HuH-7.5 (cell line): ENCODE data around the gene TBC1D2.

Source experiments
- DNase-seq: peaks from one replicate; pipeline ENCODE4 v3.0.0; 2011; ENCODE audit warnings: low spot score

TBC1D2 gene

DNA sequence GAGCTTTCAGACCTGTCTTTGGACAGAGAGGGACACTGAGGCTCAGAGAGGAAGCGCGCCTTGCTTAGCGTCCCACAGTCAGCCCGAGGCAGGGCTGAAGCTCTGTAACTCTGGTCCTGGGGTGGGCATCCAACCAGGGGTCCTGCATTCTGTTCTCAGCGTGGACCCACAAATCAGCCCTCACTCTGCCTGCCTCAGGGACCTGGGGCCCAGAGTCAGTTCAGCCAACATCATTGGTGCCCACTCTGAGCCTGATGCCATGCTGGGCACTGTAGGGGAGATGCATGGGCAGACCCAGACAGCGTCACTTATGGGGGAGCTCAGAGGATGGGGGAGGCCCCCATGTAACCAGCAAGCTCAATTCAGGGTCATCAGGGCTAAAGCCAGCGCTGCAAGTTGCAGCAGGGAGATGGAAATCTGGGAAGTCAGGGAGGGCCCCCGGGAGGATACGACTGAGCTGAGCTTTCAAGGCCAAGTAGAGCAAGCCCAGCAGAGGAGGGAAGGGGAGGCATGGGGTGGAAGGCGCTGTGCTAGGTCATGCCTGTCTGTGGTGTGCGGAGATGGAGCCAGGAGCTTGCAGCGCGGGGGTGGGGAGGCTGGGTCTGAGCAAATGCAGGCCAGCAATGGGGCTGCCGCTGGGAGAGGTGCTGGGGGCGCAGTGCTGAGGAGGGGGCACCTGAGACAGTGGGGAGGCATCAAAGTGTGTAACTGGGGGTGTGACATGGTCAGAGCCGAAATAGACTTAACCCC is 84.1 kb downstream of the TBC1D2 start:
- no peak for DNase-seq

DNA sequence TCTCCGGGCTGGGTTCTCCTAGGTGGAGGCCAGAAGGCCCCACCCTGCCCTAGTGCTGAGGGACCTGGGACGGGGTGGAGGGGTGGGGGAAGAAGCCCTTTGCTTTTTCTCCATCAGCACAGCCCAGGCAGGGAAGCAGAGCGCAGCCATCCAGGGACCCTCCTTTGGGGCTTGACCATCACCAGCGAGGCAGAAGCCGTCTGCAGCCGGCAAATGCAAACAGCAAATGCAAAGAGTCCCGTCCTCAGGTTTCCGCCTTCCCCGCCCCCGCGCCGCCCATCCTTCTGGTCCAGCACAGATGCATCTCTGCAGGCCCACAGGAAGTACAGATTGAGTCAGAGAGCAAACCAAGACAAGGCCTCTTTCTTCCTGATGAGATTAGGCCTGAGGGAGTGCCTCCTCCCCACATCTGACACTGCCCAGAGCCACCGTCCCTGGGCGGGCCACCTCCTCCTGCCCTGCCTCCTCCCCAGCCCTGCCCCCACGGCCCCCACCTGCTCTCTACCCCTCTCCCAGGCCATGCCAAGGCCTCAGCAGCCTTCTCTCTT is 86.4 kb downstream of the TBC1D2 start:
- DNase-seq: no peak

DNA sequence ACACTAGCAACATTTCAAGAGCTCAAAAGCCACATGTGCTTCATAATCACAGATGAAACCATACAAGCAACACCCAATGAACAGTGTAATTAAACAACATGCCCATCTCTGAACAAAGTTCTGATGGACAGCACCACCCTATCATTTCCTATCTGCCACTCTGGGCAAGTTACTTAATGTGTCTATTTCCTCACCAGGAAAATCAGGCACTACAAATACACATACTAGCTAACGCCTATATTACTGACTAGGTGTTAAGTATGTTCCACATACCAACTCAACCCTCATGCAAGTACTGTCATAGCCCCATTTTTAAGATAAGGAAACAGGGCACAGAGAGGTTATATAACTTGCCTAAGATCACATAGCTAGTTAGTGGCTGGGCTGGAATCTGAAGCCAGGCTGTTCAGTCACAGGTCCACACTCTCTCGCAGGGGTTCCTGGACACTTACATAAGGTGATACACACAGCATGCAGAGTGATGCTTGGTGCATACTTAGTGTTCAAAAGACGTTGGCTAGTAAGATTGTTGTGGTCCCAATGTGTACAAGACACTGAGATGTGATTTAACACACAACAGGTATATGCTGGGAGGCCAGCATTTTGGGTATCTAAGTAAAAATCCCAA is 87.2 kb downstream of the TBC1D2 start:
- DNase-seq: no peak

DNA sequence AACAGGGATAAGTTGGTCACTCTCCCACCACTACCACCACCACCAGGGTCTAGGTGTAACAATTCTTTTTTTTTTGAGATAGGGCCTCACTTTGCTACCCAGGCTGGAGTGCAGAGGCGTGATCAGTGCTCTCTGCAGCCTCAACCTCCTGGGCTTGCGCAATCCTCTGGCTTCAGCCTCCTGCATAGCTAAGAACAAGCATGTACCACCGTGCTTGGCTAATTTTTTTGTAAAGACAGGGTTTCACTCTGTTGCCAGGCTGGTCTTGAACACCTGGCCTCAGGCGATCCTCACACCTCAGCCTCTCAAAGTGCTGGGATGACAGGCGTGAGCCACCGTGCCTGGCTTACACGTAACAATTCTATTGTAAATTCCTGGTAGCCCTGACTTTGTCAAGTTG is 90.5 kb downstream of the TBC1D2 start:
- DNase-seq: no peak

DNA sequence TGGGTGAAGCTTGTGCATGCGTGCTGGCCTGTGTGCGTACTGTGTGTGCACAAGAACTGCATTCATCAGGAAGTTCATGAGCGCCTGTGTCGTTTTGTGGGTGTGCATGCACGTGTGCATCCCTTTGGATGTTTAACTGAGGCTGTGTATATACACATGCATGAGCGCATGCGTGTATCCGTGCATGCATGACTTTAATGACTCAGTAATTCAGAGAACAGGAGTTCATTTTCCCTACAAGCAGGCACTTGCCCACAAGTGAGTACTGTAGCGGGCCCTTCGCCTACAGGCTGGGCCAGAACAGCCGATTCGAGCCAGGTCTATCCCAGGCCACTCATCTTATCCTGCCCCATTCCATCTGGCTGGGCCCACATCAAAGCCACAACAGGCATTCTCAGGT is 92.8 kb downstream of the TBC1D2 start:
- DNase-seq: no peak

DNA sequence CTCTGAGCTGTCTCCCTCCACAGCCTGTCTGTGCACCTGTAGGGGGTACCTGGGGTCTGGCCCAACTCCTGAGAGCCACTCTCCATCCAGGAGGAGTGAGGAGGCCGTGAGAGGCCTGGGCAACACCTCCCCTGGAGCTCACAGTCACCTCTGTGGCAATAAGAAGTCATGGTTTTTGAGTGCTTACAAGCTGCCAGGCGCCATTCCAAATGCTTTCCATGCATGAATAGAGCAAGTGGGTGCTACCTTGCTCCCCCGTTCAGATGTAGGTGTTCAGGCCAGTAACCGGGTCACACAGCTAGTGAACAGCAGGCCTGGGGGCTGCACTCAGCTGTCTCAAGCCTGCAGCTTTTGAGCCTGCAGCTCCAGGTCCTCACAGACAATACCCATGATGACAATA is 93.6 kb downstream of the TBC1D2 start:
- DNase-seq: no peak

DNA sequence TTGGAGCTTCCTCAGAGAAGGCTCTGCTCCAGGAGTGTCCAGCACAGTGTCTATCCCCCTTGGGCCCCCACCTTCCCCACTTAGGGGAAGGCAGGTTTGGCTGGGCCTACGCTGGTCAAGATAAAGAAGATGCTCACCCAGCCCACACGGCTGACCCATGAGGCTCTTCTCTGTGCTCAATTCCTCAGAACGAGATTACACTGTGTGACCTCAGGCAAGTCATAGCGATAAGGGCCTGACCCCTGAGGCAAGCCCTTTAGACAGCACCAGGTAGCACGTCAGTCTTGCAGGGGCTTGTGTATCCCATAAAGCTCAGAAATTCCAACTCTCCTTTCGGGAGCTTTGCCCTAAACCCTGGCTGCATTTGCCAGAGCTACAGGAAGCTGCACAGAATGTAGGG is 95.7 kb downstream of the TBC1D2 start:
- no peak for DNase-seq

DNA sequence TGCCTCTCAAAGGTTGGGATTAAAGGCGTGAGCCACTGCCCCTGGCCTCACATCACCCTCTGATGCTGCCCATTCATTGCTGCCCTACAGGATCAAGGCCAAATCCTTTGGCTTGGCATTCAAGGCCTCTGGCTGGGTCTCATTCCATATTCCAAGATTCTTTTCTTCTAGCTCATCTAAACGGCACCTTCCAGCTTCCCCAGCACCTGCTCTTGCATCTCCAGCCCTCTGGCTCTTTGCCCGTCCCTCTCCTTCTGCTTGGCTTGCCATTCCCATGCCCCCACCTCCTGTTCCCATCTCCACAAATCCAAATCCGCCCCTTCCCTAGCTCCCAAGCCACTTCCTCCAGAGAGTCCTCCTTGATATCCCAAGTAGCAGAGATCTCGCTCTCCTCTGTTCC is 96.1 kb downstream of the TBC1D2 start:
- DNase-seq: no peak

DNA sequence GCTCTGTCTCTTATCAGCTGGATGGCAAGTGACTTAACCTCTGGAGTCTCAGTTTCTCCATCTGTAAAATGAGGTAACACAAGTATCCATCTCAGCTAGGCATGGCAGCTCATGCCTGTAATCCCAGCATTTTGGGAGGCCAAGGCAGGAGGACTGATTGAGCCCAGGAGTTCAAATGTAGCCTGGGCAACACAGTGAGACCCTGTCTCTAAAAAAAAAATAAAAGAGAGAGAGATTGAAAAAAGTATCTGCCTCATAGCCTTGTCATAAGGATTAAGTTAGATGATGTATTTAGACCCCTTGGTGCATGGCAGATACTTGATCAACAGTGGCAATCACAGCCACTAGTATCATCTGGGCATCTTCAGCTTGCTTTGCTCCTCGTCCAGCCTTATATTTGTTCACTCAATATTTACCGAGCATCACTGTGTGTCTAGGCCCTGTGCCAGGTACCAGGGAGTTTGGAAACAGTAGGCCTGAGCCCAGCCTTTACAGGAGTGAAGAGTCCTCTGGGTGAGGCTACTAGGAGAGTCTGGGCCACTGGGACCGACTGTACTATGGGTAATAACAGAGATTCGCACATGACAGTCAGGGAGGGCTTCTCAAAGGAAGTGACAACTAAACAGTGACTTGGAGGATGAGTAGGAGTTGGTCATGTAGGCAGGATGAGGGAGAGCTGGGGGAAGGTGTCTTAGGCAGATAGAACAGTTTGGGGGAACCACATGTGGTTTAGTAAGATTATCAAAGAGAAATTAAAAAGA is 97.2 kb downstream of the TBC1D2 start:
- peak; percentile 65 for DNase-seq

DNA sequence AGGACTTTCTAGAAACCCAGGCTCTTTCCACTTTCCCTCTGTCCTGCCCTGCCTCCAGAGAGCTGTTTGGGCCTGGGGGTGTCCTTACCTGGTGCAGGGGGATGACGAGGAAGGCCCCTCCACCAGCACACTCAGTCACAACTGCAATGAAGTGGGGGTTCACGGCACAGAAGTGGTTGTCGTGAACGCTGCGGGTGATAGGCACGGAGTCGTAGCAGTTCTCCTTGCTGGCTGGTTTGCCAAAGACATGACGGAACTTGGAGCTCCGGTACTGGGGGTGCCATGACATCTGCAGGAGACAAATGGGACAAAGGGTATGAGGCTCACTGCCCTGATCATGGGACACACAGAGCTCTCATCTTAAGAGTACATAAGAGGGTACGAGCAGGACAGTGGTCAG is 98.1 kb downstream of the TBC1D2 start:
- no peak for DNase-seq

DNA sequence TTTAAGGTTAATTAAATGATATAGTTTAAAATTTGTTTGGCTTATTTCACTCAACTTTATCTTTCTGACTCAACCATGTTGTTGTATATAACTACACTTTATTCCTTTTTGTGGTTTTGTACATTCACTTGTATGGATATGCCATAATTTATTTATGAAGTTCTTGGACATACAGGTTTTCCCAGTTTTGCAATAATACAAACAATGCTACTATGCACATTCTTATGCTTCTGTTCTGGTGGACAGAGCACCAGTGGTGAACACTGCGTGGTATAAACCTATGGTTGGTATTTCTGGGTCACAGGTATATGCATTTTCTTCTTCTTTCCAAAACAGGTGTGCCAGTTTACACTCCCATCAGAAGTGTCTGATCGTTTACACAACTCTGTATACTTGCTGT is 100.8 kb downstream of the TBC1D2 start:
- DNase-seq: no peak

DNA sequence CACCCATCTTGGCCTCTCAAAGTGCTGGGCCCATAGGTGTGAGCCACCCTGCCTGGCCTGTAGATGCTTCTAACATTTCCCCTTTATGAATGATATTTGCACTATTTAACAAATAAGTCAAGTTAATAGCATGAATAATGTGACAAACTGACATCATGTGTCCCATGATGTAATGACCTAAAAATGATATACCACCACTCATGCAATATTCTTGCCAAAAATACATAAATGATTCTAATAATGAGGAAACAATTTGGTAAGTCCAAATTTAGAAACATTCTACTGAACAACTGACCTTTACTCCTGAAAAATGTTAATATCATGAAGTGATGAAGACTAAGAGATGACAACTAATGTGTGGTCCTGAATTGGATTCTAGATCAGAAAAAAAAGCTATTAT is 102.9 kb downstream of the TBC1D2 start:
- no peak for DNase-seq

DNA sequence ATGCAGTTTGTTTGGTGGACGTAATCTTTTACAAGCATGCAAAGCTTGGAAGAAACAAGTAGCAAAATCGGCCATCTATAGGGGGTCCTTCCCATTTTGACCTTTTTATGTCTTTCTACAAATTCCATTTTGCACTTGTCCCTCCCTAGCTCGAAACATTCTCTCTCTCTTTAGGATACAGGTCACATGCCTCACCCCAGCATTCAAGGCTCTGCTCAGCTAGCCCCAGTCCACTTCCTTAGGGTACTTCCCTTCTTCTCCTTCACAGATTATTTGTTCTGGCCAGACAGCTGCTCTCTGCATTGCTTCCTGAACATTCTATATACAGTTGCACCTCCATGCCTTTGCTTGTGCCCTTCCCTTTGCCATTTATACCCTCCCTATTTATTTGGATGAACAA is 104.7 kb downstream of the TBC1D2 start:
- no peak for DNase-seq

DNA sequence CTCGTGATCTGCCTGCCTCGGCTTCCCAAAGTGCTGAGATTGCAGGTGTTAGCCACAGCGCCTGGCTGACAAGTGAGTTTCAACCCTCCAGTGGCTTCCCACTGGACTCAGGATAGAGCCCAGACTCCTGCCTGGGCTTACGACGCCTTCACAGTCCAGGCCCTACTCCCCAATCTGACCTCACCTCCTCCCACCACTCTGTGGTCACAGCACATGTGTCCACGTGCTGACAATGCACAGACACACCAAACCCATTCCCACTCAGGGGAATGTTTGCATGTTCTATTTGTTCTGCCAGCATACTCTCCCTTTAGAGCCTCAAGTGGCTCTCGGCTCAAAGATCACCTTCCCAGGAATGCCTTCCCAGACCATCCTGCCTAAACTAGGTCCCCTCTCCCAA is 105.3 kb downstream of the TBC1D2 start:
- DNase-seq: no peak

DNA sequence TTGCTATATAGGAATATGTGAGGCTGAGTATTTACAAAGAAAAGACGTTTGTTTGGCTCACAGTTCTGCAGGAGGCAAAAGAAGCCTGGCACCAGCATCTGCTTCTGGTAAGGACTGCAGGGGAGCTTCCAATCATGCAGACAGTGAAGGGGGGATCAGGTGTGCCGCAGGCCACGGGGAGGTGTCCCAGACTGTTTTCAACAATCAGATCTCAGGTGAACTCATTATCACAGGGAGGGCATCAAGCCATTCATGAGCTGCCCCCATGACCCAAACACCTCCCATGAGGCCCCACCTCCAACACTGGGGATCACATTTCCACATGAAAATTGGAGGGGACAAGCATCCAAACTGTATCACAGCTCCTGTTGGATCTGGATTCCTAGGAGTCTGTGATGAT is 106.0 kb downstream of the TBC1D2 start:
- DNase-seq: no peak
